WTC11 (cell line): ENCODE results near the gene SLC22A7.
A peak's percentile ranks its signal among the peaks of the same experiment; 100 is the strongest.

ENCODE experiments used
- ARID4B ChIP-seq: sonication (generic); formaldehyde crosslinking; IDR thresholded peaks from 2 replicates; pipeline ENCODE4 v1.8.0; 2023; ENCODE audit warnings: missing genetic modification reagents, mild to moderate bottlenecking, borderline replicate concordance
- CREM ChIP-seq: sonication (generic); formaldehyde crosslinking; IDR thresholded peaks from 2 replicates; pipeline ENCODE4 v1.8.1; 2022; ENCODE audit warnings: mild to moderate bottlenecking, missing genetic modification reagents, moderate library complexity
- CTCF ChIP-seq: fragments of 200-600 bp; IDR thresholded peaks from 2 replicates; pipeline ENCODE4 v1.8.0; 2022; ENCODE audit warnings: antibody characterized with exemption
- JUN ChIP-seq: sonication (generic); formaldehyde crosslinking; IDR thresholded peaks from 2 replicates; pipeline ENCODE4 v1.8.0; 2023; ENCODE audit warnings: mild to moderate bottlenecking, missing genetic modification reagents
- TP53 ChIP-seq: sonication (generic); formaldehyde crosslinking; IDR thresholded peaks from 2 replicates; pipeline ENCODE4 v1.8.1; 2023; ENCODE audit warnings: mild to moderate bottlenecking, missing genetic modification reagents
- ZNF317 ChIP-seq: sonication (generic); formaldehyde crosslinking; IDR thresholded peaks from 2 replicates; pipeline ENCODE4 v1.8.1; 2023; ENCODE audit warnings: low read depth, mild to moderate bottlenecking, moderate library complexity, missing genetic modification reagents, borderline replicate concordance
- ZNF396 ChIP-seq: fragments of 250-450 bp; sonication (Bioruptor Pico); IDR thresholded peaks from 2 replicates; pipeline ENCODE4 v1.8.0; 2021; ENCODE audit warnings: mild to moderate bottlenecking, moderate library complexity, borderline replicate concordance

GRCh38 chr6:43263314-43264178 is 34.5 kb upstream of the SLC22A7 start:
- TF ChIP-seq CTCF (peak; percentile 60; the same call in 1 of the 2 replicates), JUN (CRISPR knock-in tag) (no peak), CREM (CRISPR knock-in tag) (no peak), ARID4B (CRISPR knock-in tag) (no peak), ZNF317 (CRISPR knock-in tag) (no peak), TP53 (CRISPR knock-in tag) (no peak), ZNF396 (CRISPR knock-in tag) (no peak)
